NCI-H2171 (cell line): ENCODE measurements around the gene UCP3.

ENCODE experiments used
- DNase-seq: peaks from one replicate; lab custom pipeline; 2025; lab: John Stamatoyannopoulos, UW

Gene UCP3, protein sequence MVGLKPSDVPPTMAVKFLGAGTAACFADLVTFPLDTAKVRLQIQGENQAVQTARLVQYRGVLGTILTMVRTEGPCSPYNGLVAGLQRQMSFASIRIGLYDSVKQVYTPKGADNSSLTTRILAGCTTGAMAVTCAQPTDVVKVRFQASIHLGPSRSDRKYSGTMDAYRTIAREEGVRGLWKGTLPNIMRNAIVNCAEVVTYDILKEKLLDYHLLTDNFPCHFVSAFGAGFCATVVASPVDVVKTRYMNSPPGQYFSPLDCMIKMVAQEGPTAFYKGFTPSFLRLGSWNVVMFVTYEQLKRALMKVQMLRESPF

DNA sequence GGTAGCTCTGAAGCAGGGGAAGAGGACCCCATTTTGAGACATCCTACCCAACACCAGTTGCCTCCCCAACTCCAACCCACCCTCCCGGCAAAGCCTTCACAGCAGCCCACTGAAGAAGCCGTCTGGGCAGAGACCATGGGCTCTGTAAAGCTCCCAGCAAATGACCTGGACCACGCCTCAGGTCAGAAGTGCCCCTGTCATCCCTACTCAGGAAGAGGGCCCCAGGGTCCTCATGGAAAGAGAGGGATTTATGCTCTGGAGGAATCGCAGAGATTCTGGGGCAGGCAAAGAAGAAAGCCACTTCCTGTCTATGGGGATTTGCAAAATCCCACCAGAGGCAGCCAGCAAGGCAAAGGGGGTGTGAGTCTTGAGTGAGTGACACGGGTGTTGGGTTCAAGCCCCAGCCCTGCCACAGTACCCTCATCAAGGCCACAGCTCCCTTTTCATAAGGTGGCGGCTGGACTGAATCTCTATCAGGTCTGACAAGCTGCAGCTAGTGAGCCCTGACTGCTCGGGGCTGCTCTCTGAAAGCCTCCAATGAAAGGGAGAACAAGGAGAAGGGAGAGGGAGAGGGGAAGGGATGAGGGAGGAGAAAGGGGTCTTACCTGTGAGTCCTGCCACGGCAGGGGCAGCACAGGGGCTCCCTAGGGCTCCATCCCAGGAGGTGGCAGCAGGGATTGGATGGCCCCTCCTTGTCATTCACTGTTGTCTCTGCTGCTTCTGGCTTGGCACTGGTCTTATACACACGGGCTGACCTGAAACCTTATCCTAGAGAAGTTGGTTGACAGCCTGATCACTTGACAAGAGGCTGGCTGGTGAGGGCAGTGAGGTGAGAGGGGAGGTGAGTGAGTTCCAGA is at the start of gene UCP3:
UCP3 (minus strand) TSS at position 713 of the 857 bp plus-strand sequence. CDS start 2,043 bp downstream, outside the sequence.
- DNase-seq = no peak

DNA sequence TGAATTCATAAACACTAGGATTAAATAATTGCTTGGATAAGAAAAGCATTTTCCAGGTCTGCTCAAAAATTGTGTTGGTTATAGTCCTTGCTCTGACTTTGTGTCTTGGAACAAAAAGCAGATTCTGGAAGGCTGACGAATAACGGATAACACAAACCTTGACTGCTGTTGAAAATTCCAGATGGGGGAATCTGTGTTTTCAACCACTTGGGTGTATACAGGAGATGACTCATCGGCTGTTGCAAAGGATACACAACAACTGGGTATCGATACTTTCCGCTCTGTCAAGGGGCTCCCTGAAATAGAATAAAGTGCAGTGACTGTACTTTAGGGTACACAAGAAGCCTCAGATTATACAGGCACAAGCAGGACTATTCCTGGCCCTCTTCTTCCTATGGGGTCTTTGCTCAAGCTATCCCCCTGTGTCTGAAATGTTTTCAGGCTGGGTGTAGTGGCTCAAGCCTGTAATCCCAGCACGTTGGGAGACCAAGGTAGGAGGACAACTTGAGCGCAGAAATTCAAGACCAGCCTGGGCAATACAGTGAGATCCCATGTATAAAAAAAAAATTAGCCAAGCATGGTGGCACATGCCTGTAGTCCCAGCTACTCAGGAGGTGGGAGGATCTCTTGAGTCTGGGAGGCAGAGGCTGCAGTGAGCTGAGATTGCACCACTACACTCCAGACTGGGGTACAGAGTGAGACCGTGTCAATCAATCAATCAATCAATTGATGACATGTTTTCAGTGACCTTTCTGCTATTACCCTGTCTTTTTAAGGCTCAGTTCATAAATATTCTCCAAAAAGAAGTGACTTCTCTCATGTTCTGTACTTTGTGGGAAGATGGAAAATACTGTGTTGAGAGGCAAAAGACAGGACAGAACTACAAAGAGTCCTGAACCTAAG is 48.6 kb upstream of the UCP3 start:
- DNase-seq = no peak

GRCh38 chr11:74055938-74056337 is 47.1 kb upstream of the UCP3 start:
- no peak for DNase-seq

DNA sequence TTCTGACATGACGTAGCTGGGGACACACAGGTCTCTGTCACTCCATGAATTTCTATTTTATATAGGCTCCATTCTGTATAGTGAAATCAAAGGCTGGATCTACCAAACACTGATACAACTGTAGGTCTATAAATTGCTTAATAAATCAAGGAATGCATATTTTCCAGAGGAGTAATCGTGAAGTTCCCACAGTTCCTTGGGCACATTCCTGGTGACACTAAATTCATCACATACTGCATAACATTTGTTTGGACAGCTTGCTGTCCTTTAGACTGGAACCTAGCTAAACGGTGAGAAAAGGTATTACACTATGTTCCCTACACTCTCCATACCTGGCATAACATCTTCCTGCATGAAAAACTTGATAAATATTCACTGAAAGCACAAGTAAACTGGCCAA is 41.6 kb upstream of the UCP3 start:
- no peak for DNase-seq

GRCh38 chr11:74048993-74049392 is 40.1 kb upstream of the UCP3 start:
- DNase-seq = no peak

GRCh38 chr11:74044538-74044937 is 35.7 kb upstream of the UCP3 start:
- no peak for DNase-seq

GRCh38 chr11:74043450-74043849 is 34.6 kb upstream of the UCP3 start:
- no peak for DNase-seq

DNA sequence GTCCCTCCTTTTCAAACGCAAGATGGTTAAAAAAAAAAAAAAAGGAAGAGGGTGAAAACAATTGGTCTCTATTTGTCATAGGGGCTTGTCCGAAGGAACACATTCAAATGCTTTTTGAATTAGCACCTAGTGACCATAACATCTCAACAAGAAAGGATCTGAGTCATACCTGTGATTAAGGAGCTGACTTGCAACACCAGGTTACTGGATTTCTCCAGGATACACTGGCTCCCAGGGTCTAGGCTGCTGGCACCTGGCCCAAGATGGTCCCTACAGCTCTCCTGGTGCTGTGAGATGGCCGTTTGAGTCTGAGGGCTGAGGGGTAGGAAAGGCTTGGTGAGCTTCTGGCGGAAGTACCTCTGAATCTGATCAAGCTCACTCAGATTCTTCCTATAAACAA is 28.4 kb upstream of the UCP3 start:
- DNase-seq = no peak

- no peak for DNase-seq
These were observed 26.4 kb upstream of the UCP3 start for GRCh38 chr11:74035264-74035663.

DNA sequence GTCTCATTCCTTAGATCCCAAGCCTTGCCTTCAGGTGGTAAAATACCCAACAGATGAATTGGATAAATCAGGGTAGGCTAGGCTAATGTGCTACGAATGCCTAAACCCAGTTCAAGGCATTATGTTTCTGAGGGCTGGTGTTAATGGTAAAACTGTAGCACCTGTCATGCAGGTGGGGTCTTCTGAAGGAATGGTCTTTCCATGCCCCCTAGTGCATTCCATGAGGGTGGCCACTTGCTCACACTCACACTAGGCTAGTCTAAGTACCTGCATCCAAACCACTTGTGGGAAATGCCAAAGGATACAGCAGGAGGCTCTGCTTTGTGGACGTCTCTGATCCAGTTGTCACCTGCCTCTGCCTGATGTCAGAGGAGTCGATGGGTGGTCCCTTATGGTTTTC is 24.2 kb upstream of the UCP3 start:
- DNase-seq = no peak

DNA sequence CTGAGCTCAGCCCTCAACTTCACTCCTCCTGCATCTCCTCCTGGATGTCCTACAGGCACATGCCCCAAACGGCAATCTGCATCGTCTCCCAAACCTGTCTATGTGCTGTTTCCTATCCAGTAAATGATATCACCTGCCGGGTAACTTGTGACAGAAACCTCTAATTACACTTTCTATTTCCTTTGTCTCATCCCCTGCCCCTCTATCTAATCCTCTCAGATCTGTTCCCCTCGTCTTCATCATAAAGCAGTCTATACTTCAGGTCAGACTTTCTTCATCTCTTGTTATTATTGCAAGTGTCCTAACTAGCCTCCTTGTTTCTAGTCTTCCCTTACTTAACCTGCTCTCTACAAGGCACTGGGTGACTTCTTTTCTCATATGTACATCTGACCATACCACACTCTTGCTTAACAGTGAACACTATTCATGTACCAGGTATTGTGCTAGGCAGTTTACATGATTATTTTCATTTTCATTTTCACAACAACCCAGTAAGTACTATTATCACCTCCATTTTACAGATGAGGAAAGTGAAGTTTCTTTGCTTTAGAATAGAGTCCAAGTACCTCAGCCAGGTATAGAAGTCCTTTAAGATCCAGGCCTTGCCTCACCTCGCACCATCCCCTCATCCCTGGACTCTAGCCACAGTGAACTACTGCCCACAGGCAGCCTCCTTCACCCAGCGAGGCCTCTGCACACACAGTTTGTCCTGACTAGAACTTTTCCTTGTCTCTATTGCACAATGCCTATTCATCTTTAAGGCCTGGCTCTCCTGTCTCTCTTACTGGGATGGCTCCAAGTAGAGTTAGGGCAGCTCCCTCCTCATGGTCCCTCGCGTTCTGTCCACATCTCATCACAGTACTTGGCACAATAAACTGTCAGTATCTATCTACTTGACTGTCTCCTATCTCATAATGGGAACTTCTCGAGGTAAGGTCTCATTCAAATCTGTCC is 22.1 kb upstream of the UCP3 start:
- DNase-seq = no peak

- DNase-seq = no peak
These were observed 16.7 kb upstream of the UCP3 start for GRCh38 chr11:74025467-74026166.

- no peak for DNase-seq
These were observed 15.6 kb upstream of the UCP3 start for GRCh38 chr11:74024261-74025029.

DNA sequence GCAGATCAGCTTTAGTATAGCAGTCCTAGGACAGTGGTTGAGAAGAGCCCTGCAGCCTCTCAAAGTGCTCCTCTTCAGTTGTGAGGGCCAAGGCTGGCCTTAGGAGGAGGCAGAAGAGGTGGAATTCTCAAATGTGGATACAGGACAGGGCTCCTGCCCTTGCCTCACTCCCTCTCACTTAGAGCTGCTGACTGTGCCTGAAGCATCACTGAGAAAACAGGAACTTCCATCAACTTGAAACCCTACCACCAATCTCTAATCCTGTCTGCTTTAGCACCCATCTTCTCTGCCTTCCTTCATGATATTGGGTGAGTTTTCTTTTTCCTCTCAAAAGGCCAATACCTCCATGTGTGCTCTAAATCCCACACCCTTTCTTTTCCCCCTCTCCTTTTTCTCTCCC is 14.4 kb upstream of the UCP3 start:
- DNase-seq = no peak

- DNase-seq = no peak
These were observed 13.7 kb upstream of the UCP3 start for GRCh38 chr11:74022546-74022945.

DNA sequence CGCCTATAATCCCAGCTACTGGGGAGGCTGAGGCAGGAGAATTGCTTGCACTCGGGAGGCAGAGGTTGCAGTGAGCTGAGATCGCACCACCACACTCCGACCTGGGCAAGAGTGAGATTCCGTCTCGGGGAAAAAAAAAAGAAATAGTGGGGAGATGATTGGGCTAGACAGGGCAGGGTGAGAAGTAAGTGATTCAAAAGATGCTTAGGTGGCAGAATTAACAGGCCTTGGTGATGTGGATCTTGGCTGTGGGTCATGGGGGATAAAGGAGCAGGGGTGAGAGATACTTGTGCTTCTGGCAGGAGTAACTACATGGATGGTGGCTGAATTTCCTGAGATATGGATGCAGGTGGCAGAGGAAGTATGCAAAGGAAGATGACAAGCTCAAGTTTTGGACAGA is 13.1 kb upstream of the UCP3 start:
- DNase-seq = no peak

DNA sequence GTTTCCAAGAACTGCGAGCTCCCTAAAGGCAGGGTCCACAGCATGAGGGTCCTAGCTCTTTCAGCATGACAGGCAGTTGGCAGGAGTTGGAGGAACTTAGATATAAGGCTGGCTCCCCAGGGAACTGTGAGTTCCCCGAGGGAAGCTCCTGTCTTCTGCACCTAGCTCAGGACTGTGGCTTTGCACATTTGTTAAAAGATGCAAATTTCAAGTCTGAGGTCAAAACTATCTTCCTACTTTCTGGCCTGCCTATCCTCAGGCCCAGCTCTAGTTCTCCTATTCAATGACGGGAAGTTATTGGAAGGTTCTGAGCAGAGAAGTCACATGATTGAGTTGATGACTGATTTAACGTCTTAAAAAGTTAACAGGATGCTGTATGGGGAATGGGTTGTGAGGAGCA is 11.7 kb upstream of the UCP3 start:
- DNase-seq = no peak

DNA sequence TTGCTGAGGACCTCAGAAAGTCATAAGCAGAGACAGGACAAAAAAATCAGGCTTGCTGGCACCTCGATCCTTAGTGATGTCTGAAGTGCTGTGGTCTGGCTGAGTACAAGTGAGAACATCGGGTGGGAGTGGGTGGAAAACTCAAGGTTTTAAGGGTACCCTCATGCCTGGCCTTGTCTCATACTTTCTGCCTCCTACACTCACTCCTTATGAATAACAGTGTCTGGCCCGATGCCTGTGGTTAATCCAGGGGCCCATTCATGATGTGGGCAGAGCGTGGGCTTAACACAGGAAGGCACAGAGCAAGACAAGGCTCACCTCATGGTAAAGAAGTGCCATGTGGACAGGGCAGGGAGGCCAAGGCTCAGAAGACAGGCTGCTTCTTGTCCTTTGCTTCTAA is 11.0 kb upstream of the UCP3 start:
- DNase-seq = no peak

DNA sequence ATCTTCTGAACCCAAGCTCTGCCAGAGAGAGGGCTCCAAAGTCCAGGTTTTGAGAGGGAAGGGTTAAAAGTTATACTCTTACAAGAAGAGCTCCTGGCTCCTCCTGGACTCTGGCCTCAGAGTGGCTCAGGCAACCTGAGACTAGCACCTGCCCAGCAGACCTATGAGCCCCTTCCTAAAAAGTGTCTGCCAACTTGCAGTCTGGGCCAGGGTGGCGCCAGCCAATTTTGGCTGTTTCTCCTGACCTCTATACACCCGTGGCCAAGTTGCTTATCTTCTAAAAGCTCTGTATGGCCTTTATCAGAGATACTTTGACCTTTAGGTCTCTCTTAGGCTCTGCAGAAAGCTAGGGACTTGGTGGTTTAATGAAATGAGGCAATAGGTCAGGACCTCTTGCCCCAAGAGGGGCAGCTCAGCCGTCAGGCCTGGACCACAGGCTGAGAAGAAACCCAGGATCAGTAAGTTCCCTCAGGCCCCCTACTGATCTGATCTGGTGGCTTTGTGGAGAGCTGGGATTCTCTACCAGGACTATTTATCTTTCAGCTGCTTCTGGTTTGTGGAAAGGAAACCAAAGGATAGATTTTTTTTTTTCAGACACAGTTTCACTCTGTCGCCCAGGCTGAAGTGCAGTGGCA is 10.3 kb upstream of the UCP3 start:
- no peak for DNase-seq
